ENCODE data around the gene PRKAG2.

DNA sequence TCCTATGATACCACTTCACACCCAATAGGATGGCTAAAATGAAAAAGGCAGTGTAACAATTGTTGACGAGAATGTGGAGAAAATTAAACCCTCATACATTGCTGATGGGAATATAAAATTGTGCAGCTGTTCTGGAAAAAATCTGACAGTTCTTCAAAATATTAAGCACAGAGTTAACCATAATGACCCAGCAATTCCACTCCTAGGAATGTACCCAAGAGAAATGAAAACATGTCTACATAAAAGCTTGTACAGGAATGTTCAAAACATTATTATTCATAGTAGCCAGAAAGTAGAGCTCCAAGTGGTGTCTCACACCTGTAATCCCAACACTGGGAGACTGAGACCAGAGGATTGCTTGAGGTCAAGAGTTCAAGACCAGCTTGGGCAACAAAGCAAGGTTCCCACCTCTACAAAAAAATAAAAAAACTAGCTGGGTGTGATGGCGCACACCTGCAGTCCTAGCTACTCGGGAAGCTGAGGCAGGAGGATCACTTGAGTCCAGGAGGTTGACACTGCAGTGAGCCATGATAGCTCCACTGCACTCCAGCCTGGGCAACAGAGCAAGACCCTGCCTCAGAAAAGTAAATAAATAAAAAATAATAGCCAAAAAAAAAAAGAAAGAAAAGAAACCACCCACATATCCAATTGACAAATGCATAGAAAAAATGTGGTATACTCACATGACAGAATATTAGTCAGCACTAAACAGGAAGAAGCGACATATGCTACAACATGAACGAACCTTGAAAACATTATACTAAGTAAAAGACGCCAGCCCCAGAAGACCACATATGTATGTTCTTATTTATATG, 362.2 kb downstream of the PRKAG2 start:
- TF ChIP-seq, protein P1, sequence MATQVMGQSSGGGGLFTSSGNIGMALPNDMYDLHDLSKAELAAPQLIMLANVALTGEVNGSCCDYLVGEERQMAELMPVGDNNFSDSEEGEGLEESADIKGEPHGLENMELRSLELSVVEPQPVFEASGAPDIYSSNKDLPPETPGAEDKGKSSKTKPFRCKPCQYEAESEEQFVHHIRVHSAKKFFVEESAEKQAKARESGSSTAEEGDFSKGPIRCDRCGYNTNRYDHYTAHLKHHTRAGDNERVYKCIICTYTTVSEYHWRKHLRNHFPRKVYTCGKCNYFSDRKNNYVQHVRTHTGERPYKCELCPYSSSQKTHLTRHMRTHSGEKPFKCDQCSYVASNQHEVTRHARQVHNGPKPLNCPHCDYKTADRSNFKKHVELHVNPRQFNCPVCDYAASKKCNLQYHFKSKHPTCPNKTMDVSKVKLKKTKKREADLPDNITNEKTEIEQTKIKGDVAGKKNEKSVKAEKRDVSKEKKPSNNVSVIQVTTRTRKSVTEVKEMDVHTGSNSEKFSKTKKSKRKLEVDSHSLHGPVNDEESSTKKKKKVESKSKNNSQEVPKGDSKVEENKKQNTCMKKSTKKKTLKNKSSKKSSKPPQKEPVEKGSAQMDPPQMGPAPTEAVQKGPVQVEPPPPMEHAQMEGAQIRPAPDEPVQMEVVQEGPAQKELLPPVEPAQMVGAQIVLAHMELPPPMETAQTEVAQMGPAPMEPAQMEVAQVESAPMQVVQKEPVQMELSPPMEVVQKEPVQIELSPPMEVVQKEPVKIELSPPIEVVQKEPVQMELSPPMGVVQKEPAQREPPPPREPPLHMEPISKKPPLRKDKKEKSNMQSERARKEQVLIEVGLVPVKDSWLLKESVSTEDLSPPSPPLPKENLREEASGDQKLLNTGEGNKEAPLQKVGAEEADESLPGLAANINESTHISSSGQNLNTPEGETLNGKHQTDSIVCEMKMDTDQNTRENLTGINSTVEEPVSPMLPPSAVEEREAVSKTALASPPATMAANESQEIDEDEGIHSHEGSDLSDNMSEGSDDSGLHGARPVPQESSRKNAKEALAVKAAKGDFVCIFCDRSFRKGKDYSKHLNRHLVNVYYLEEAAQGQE (IDR thresholded peaks at IDR 0.05) = no peak
- TF ChIP-seq, protein P2, sequence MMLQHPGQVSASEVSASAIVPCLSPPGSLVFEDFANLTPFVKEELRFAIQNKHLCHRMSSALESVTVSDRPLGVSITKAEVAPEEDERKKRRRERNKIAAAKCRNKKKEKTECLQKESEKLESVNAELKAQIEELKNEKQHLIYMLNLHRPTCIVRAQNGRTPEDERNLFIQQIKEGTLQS (IDR thresholded peaks at IDR 0.05) = no peak
- TF ChIP-seq, protein P3, sequence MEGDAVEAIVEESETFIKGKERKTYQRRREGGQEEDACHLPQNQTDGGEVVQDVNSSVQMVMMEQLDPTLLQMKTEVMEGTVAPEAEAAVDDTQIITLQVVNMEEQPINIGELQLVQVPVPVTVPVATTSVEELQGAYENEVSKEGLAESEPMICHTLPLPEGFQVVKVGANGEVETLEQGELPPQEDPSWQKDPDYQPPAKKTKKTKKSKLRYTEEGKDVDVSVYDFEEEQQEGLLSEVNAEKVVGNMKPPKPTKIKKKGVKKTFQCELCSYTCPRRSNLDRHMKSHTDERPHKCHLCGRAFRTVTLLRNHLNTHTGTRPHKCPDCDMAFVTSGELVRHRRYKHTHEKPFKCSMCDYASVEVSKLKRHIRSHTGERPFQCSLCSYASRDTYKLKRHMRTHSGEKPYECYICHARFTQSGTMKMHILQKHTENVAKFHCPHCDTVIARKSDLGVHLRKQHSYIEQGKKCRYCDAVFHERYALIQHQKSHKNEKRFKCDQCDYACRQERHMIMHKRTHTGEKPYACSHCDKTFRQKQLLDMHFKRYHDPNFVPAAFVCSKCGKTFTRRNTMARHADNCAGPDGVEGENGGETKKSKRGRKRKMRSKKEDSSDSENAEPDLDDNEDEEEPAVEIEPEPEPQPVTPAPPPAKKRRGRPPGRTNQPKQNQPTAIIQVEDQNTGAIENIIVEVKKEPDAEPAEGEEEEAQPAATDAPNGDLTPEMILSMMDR (IDR thresholded peaks at IDR 0.05; ENCODE audit: low read depth, low read length, missing input control) = no peak
- TF ChIP-seq YY1 (IDR thresholded peaks at IDR 0.05) (no peak), RAD21 (IDR thresholded peaks at IDR 0.05) (no peak), GABPA (IDR thresholded peaks at IDR 0.05 in 1 of 2, conservative IDR thresholded peaks at IDR 0.05 in 1 of 2) (no peak), RXRA (IDR thresholded peaks at IDR 0.05) (no peak)
- TF ChIP-seq, protein P4, sequence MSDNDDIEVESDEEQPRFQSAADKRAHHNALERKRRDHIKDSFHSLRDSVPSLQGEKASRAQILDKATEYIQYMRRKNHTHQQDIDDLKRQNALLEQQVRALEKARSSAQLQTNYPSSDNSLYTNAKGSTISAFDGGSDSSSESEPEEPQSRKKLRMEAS (IDR thresholded peaks at IDR 0.05) = no peak
